GM12864 (cell line): ENCODE results near the gene NUF2.

Experiments
- DNase-seq: peaks from one replicate; pipeline ENCODE4 v3.0.0-alpha.2; 2011; ENCODE audit warnings: low read depth
- H3K4me3 ChIP-seq: 2 replicates; pipeline ENCODE4 v1.5.1; 2011; ENCODE audit warnings: mild to moderate bottlenecking, low read depth, low read length, control low read depth
- TF ChIP-seq, protein P1 (sequence below): IDR thresholded peaks from 2 replicates; pipeline ENCODE4 v1.5.1; 2011; ENCODE audit warnings: low read depth, mild to moderate bottlenecking, moderate library complexity, low read length, control low read depth, inconsistent platforms; ENCODE audit errors: missing control alignments

The NUF2 gene

DNA sequence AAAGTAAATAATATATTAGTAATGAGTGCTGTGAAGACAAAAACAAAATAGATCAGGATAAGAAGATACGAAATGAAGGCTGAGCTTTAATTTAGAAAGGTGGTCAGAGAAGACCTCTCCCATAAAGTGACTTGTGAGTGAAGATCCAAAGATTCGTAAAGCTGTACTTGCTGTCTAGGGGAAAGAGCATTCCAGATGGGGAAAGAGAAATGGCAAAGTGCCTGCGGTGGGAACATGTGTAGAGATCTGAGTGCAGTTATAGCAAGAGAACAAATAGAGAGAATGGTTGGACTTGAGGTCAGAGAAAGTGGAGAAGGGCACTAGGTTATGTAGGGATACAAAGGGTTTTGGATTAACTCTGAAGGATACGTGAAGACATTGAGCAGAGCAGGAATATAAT is 60.6 kb downstream of the NUF2 start:
- no peak for DNase-seq
- H3K4me3 ChIP-seq: no peak overlapping the region
- TF ChIP-seq, protein P1, sequence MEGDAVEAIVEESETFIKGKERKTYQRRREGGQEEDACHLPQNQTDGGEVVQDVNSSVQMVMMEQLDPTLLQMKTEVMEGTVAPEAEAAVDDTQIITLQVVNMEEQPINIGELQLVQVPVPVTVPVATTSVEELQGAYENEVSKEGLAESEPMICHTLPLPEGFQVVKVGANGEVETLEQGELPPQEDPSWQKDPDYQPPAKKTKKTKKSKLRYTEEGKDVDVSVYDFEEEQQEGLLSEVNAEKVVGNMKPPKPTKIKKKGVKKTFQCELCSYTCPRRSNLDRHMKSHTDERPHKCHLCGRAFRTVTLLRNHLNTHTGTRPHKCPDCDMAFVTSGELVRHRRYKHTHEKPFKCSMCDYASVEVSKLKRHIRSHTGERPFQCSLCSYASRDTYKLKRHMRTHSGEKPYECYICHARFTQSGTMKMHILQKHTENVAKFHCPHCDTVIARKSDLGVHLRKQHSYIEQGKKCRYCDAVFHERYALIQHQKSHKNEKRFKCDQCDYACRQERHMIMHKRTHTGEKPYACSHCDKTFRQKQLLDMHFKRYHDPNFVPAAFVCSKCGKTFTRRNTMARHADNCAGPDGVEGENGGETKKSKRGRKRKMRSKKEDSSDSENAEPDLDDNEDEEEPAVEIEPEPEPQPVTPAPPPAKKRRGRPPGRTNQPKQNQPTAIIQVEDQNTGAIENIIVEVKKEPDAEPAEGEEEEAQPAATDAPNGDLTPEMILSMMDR: no peak

DNA sequence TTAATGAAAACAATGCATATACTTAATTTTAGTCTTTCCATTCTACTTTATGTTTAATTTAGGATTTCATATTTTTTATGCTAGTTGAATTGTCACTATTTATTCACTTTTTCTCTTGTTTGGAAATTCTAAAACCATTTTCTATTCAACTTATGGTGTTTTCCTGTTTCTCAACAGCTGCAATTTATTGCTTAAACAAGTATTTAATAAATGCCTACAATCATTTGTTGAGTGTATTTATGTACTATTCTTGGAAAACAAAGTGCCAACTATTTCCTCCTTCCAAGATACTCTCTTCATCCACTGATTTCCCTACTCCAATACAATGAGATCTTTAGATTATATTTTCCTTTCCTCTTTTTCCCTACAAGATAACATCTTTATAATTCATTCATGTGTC is 65.4 kb downstream of the NUF2 start:
- no peak for DNase-seq
- TF ChIP-seq, protein P1: no peak
- no peak overlapping the region for H3K4me3 ChIP-seq

DNA sequence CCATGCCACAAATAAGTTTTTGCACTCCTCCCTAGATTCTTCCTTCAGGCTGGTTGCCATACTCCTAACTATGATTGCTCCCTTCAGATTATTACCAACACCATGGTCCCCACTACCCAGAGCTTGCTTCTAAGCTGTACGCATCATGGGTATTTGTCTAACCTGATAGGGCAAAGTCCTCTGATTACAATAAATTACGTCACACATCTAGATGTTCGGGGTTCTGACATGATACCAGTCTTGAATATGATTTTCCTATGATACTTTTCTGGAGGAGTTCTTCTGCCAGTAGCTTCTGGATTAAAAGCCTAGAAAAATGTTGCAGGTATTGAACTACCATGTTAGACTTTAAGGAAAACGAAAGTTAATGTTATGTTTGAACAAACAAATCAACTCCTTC is 67.2 kb downstream of the NUF2 start:
- no peak overlapping the region for H3K4me3 ChIP-seq
- no peak for DNase-seq
- TF ChIP-seq, protein P1: no peak

DNA sequence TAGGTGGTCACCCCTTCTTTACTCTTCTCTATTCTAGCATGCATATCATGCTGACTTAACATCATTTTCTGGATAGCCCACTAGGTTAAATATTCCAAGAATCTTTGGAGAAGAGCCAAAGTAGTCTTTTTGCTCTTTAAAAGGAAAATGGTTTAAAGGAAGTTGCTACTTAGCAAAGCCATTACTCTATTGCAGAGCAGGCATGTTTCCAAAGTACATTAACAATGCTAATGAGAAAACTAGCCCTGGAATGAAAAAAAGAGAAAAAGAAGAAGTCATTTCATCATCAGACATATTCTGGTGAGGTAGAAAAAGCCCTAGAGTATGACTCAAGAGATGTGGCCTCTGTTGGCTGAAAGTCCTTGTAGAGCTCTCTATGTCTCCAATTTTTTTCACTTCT is 74.0 kb downstream of the NUF2 start:
- no peak for DNase-seq
- TF ChIP-seq, protein P1: no peak
- H3K4me3 ChIP-seq: no peak overlapping the region

DNA sequence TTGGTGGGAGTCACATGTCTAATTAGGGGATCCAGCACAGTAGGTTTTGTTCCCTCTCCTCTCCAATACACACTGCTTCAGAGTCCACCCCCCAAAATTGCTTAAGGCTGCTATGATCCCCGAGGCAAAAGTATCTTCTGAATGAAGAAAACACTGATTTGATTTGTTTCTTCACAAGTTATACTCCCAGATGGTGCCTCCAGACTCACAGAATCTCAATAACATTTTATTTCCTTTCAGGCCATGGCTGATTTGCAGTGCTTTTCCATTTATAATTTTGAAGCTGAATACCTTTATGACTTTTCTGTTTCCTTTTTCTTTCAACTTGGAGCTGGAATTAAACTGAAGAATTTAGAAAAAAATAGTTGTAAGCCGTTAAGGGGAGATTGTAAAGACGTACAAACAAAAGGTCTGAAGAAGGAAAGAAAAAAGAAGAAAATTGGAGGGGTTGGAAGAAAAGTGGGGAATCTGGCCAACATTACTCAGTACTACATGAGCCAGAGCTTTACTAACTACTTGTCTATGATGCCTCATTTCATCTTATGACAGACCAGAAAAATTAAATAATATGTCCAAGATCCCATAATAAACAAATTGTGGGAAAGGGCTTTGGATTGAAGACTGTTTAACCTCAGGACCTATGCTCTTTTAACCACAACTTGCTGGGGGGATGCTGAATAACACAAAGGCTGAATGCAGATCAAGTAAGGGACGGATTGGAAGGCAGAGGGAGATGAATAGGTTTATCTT is 75.9 kb downstream of the NUF2 start:
- no peak for DNase-seq
- no peak overlapping the region for H3K4me3 ChIP-seq
- TF ChIP-seq, protein P1: no peak

DNA sequence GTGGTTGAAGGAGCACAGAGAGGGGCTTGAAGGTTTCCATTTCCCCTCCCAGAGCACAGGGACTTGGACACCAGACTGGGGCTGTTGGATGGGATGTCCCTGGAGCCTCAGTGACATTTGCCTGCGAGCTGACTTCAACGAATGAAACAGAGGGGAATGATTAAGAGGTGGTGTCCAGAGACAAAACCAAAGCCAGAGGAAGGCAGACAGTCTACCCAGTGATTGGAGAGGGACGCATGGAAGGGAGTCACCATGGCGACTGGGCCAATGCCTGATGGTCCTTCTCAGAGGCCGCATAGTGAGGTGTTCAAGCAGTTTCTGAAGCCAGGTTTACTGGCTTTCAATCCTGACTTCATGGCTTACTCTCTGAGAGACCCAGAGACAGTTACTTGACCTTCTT is 77.2 kb downstream of the NUF2 start:
- TF ChIP-seq, protein P1: no peak
- DNase-seq: no peak
- H3K4me3 ChIP-seq: no peak overlapping the region

DNA sequence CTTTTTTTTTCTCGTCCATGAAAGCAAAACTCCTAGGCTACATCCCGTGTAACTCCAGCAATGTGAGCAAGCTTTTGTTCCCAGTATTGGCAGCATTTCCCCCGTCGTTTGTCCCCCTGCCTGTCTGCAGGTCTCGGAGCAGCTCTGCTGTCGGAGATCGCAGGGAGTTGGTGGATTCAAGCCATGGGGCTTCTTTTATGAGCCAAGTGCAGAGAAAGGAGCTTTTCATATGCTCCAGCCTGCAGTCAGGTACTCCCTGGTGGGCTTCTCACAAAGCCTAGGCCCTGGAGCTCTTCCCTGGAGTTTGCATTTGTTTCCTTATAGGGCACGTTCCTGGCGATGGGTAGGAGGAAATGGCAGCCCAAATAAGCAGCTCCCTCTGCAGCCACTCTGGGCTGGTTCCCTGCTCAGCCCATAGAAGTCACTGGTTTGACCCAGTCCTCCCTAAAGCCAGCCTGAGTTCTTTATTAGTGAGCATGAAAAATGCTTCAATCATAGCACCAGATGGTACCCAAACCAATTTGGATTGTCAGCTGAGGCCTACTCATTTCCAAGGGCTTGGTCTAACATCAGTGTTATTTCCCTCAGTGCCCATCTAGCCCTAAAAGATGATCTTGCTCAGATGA is 78.3 kb downstream of the NUF2 start:
- H3K4me3 ChIP-seq: no peak overlapping the region
- no peak for DNase-seq
- TF ChIP-seq, protein P1: no peak
